GM12878 (cell line): ENCODE measurements around the gene ME2. TPM values are rescaled to one million over a fixed set of nuclear protein-coding genes. Genes with fewer than 3 reads are reported as not detected.

ENCODE experiments used
- ATAC-seq: fragments of 200-7000 bp; cut with Tn5 transposase; 3 replicates; pipeline ENCODE4 v1.9.1; 2020; ENCODE audit warnings: mild to moderate bottlenecking, moderate library complexity
- BruUV-seq: library from RNA; stranded (reverse); fragments of 400-500 nt; replicated peaks from 2 replicates; lab custom pipeline; 2021; lab: Mats Ljungman, UMichigan
- CTCF ChIA-PET: fragments of 300-600 bp; sonication (Branson Sonifier 250); formaldehyde crosslinking; extraction: SDS; loops from one replicate; lab custom pipeline; 2021; ENCODE audit warnings: inconsistent platforms; lab: Yijun Ruan, JAX
- POLR2A ChIA-PET: fragments of 350-600 bp; formaldehyde crosslinking; extraction: SDS; loops from one replicate; lab custom pipeline; 2021; ENCODE audit warnings: inconsistent platforms; lab: Charles Lee
- RAD21 ChIA-PET: fragments of 300-600 bp; sonication (Branson Sonifier 250); formaldehyde crosslinking; loops from one replicate; lab custom pipeline; 2023; ENCODE audit warnings: antibody characterized with exemption; ENCODE audit not compliant: unreplicated experiment; lab: Charles Lee
- SMC1A ChIA-PET: fragments of 300-600 bp; sonication (Branson Sonifier 250); formaldehyde crosslinking; loops from one replicate; lab custom pipeline; 2023; ENCODE audit not compliant: unreplicated experiment, uncharacterized antibody; lab: Charles Lee
- DNase-seq: peaks from one replicate; pipeline ENCODE4 v3.0.0-alpha.2; 2011; ENCODE audit warnings: low read depth, low spot score
- FAIRE-seq: peaks from 3 replicates; lab custom pipeline; 2011; peaks lifted over from hg19 to GRCh38; lab: Jason Lieb, UNC
- H2AFZ ChIP-seq: 2 replicates; pipeline ENCODE4 v1.6.0; 2011; ENCODE audit warnings: low read depth, low read length, control low read depth; ENCODE audit not compliant: control insufficient read depth
- H3K27ac ChIP-seq: 2 replicates; pipeline ENCODE4 v1.5.1; 2011; ENCODE audit warnings: control low read depth; ENCODE audit not compliant: control insufficient read depth, insufficient read depth
- H3K27me3 ChIP-seq, 2 experiments: replicated peaks in 1 of 2; 2 replicates each; pipeline versions ENCODE4 v1.6.0 to v1.6.1; 2011; ENCODE audit warnings: low read length in 1 of 2; ENCODE audit not compliant: control insufficient read depth in 2 of 2, insufficient read depth in 2 of 2
- H3K36me3 ChIP-seq, 2 experiments: 2 replicates each; pipeline ENCODE4 v1.5.1; 2011; ENCODE audit warnings: low read length in 1 of 2; ENCODE audit not compliant: control insufficient read depth in 2 of 2, insufficient read depth in 2 of 2
- H3K4me1 ChIP-seq: 2 replicates; pipeline ENCODE4 v1.6.1; 2011; ENCODE audit warnings: mild to moderate bottlenecking, low read length, moderate library complexity, mixed read lengths; ENCODE audit not compliant: control insufficient read depth, insufficient read depth
- H3K4me2 ChIP-seq: 2 replicates; pipeline ENCODE4 v1.6.0; 2011; ENCODE audit warnings: control low read depth; ENCODE audit not compliant: control insufficient read depth, insufficient read depth
- H3K4me3 ChIP-seq: fragments of 200-600 bp; sonication (generic); 2 replicates; pipeline ENCODE4 v1.5.1; 2016
- H3K79me2 ChIP-seq: 2 replicates; pipeline ENCODE4 v1.6.0; 2011; ENCODE audit warnings: low read length; ENCODE audit not compliant: control insufficient read depth, insufficient read depth
- H3K9ac ChIP-seq: 2 replicates; pipeline ENCODE4 v1.8.0; 2011; ENCODE audit warnings: low read length, control low read depth, mixed read lengths; ENCODE audit not compliant: control insufficient read depth, insufficient read depth
- H3K9me3 ChIP-seq: replicated peaks from 3 replicates; pipeline ENCODE4 v1.5.1; 2011; ENCODE audit warnings: mild to moderate bottlenecking, low read length; ENCODE audit not compliant: control insufficient read depth, insufficient read depth
- H4K20me1 ChIP-seq: 2 replicates; pipeline ENCODE4 v1.6.0; 2011; ENCODE audit not compliant: control insufficient read depth, insufficient read depth
- BMI1 ChIP-seq: fragments of 450-650 bp; IDR thresholded peaks from 2 replicates; pipeline ENCODE4 v1.6.1; 2016; ENCODE audit warnings: mild to moderate bottlenecking, moderate library complexity, borderline replicate concordance
- CBX5 ChIP-seq: sonication (generic); IDR thresholded peaks from 2 replicates; pipeline ENCODE4 v1.6.1; 2016; ENCODE audit warnings: low read depth, moderate library complexity, mild to moderate bottlenecking, inconsistent platforms
- FOXK2 ChIP-seq: fragments of 450-650 bp; IDR thresholded peaks from 2 replicates; pipeline ENCODE4 v1.6.1; 2017; ENCODE audit warnings: mild to moderate bottlenecking, moderate library complexity
- JUNB ChIP-seq: IDR thresholded peaks from 2 replicates; pipeline ENCODE4 v1.6.1; 2016; ENCODE audit warnings: antibody characterized with exemption, mild to moderate bottlenecking
- MXI1 ChIP-seq: fragments of 150-350 bp; IDR thresholded peaks from 2 replicates; pipeline ENCODE4 v1.6.1; 2011; ENCODE audit warnings: low read depth, mild to moderate bottlenecking, inconsistent platforms, low read length, improper control_type of control experiment
- NR2C1 ChIP-seq: fragments of 450-650 bp; IDR thresholded peaks from 2 replicates; pipeline ENCODE4 v1.6.1; 2017; ENCODE audit warnings: antibody characterized with exemption, mild to moderate bottlenecking, moderate library complexity
- RCOR1 ChIP-seq: conservative IDR thresholded peaks from 2 replicates; pipeline ENCODE4 v1.6.1; 2012; ENCODE audit warnings: low read depth, low read length, improper control_type of control experiment
- SRF ChIP-seq, 2 experiments: IDR thresholded peaks; 2 replicates each; pipeline ENCODE4 v1.6.1; 2011; ENCODE audit warnings: low read depth in 2 of 2, low read length in 2 of 2, mild to moderate bottlenecking in 1 of 2, moderate library complexity in 1 of 2
- TCF7 ChIP-seq: IDR thresholded peaks from 2 replicates; pipeline ENCODE4 v1.6.1; 2014; ENCODE audit warnings: antibody characterized with exemption, borderline replicate concordance
- YBX1 ChIP-seq: fragments of 450-650 bp; IDR thresholded peaks from 2 replicates; pipeline ENCODE4 v1.6.1; 2016; ENCODE audit warnings: antibody characterized with exemption
- ZNF384 ChIP-seq: IDR thresholded peaks from 2 replicates; pipeline ENCODE4 v1.6.1; 2012; ENCODE audit warnings: low read depth, mild to moderate bottlenecking, low read length, improper control_type of control experiment, borderline replicate concordance
- WGBS: methylation state at CpG from one replicate; pipeline ENCODE4 v1.1.6; 2016; ENCODE audit warnings: low lambda C conversion rate; ENCODE audit not compliant: insufficient replicate concordance, insufficient coverage; ENCODE audit errors: missing lambda C conversion rate; 5-methylcytosine and 5-hydroxymethylcytosine counted together
- in situ Hi-C: fragments of 300-500 bp; cut with MboI; formaldehyde crosslinking; loops from 9 replicates; pipeline ENCODE4 v1.14.3; 2018; ENCODE audit warnings: mixed read lengths
- intact Hi-C: fragments of 100-400 bp; cut with micrococcal nuclease; formaldehyde crosslinking; loops from one replicate; pipeline ENCODE4 v1.14.2; 2022; ENCODE audit not compliant: unreplicated experiment
- polyA plus RNA-seq, 11 experiments: library from polyadenylated mRNA; depleted of rRNA in 4 of 11; unstranded in 6 of 11; stranded (reverse) in 5 of 11; fragments of >200 nt; fragmentation: Nextera tagmentation in 4 of 11; fragmentation: Illumina TruSeq in 1 of 11; extraction: Ambion mirVana in 4 of 11; extraction: Trizol in 1 of 11; gene quantifications; 1 replicate in 1 of 11; 2 replicates in 10 of 11; pipeline versions ENCODE4 v1.2.1 to v1.2.3, GENCODE V29; 2011 to 2016; ENCODE audit warnings: inconsistent platforms in 2 of 11, missing spikeins in 2 of 11, low read depth in 1 of 11
- total RNA-seq, 4 experiments: library from RNA; depleted of rRNA in 3 of 4; stranded (reverse); fragments of >200 nt in 3 of 4; fragmentation: Illumina TruSeq in 1 of 4; extraction: Trizol in 1 of 4; gene quantifications; 2 replicates each; pipeline versions ENCODE4 v1.2.1 to v1.2.3, GENCODE V29; 2013 to 2021

ME2 gene
- total and polyA plus RNA-seq, 10 of the 15 experiments (the other 5 are each of a cell fraction or from before 2014, with no cell fraction given): 41.3 to 155 (median 133) TPM

GRCh38 chr18:50917021-50917420 is 38.1 kb downstream of the ME2 start:
- no peaks in the 10 kb centered on the region for H3K79me2 ChIP-seq
- H4K20me1 ChIP-seq: no peaks in the 10 kb centered on the region
- RAD21 ChIA-PET: no interaction called here
- BruUV-seq: no TSS peak
- H2AFZ ChIP-seq: no peak overlapping the region
- POLR2A ChIA-PET: no interaction called here
- H3K27ac ChIP-seq: no peak overlapping the region
- SMC1A ChIA-PET: no interaction called here
- no peaks in the 10 kb centered on the region for H3K27me3 ChIP-seq
- no peaks in the 10 kb centered on the region for H3K4me1 ChIP-seq
- no peak for DNase-seq
- intact Hi-C loops (no loop called here), in situ Hi-C loops (no loop called here)
- TF ChIP-seq MXI1 (no peak), CBX5 (no peak), BMI1 (no peak), FOXK2 (no peak), JUNB (no peak), NR2C1 (no peak), TCF7 (no peak)
- H3K9ac ChIP-seq: no peak overlapping the region
- no peak overlapping the region for H3K4me2 ChIP-seq
- H3K36me3 ChIP-seq: peaks cover 0 to 22% of the 10 kb centered on the region in 2 experiments; a peak in 2 of 4 replicates
- 100% methylated on average over 1 of the region's 1 CpG for WGBS
- no peak for FAIRE-seq
- CTCF ChIA-PET: no interaction called here
- no peaks in the 10 kb centered on the region for H3K9me3 ChIP-seq
- H3K4me3 ChIP-seq: no peak overlapping the region
- ATAC-seq: no peak

GRCh38 chr18:50918153-50918552 is 39.2 kb downstream of the ME2 start:
- H3K27ac ChIP-seq: no peak overlapping the region
- WGBS: over 99% methylated on average over 5 of the region's 5 CpGs
- H4K20me1 ChIP-seq: no peaks in the 10 kb centered on the region
- no peak overlapping the region for H3K4me2 ChIP-seq
- no peak for ATAC-seq
- H3K9me3 ChIP-seq: no peaks in the 10 kb centered on the region
- H2AFZ ChIP-seq: no peak overlapping the region
- in situ Hi-C loops: no loop called here
- BruUV-seq: no TSS peak
- TF ChIP-seq BMI1 (no peak), YBX1 (no peak), ZNF384 (no peak), RCOR1 (no peak), SRF (IDR thresholded peaks at IDR 0.05; ENCODE audit: low read depth in 2 of 2, low read length in 2 of 2) (no peak)
- intact Hi-C loops: no loop called here
- no peak for DNase-seq
- H3K9ac ChIP-seq: no peak overlapping the region
- no peak overlapping the region for H3K4me3 ChIP-seq
- FAIRE-seq: no peak
- H3K4me1 ChIP-seq: no peaks in the 10 kb centered on the region
- SMC1A ChIA-PET: no interaction called here
- RAD21 ChIA-PET: no interaction called here
- H3K27me3 ChIP-seq: no peaks in the 10 kb centered on the region
- H3K36me3 ChIP-seq: peaks cover 0 to 24% of the 10 kb centered on the region in 2 experiments; a peak in 2 of 4 replicates
- CTCF ChIA-PET: no interaction called here
- no peaks in the 10 kb centered on the region for H3K79me2 ChIP-seq
- POLR2A ChIA-PET: no interaction called here
